Testis (tissue), 3 donors: ENCODE results near the gene SEZ6L. TPM values are rescaled to one million over a fixed set of nuclear protein-coding genes. Genes with fewer than 3 reads are reported as not detected.

ENCODE experiments used
- DNase-seq: peaks from one replicate; pipeline ENCODE4 v3.0.0-alpha.2; 2019
- H3K27ac ChIP-seq, 2 donors: fragments of 200-600 bp; sonication (generic); one replicate each; pipeline ENCODE4 v1.5.1; 2019
- H3K27me3 ChIP-seq: fragments of 200-600 bp; sonication (generic); one replicate; pipeline ENCODE4 v1.5.1; 2019
- H3K36me3 ChIP-seq: fragments of 200-600 bp; sonication (generic); one replicate; pipeline ENCODE4 v1.5.1; 2017; ENCODE audit warnings: low read depth; ENCODE audit errors: missing control alignments
- H3K4me1 ChIP-seq: fragments of 200-600 bp; sonication (generic); one replicate; pipeline ENCODE4 v1.5.1; 2019
- H3K4me3 ChIP-seq, 2 donors: fragments of 200-600 bp; sonication (generic); one replicate each; pipeline ENCODE4 v1.5.1; 2017 to 2019
- H3K9me3 ChIP-seq: fragments of 200-600 bp; sonication (generic); one replicate; pipeline ENCODE4 v1.5.1; 2017
- CTCF ChIP-seq, 3 experiments: fragments of 450-650 bp in 2 of 3; fragments of 200-600 bp in 1 of 3; sonication (generic) in 1 of 3; IDR thresholded peaks; one replicate each; pipeline ENCODE4 v1.5.1; 2016 to 2019; ENCODE audit warnings: antibody characterized with exemption in 3 of 3, mild to moderate bottlenecking in 2 of 3, moderate library complexity in 1 of 3
- POLR2A ChIP-seq: fragments of 450-650 bp; IDR thresholded peaks from one replicate; pipeline ENCODE4 v1.6.1; 2017; ENCODE audit warnings: antibody characterized with exemption, mild to moderate bottlenecking, moderate library complexity
- WGBS, 2 donors: methylation state at CpG; one replicate each; pipeline ENCODE4 v1.1.5; 2018; 5-methylcytosine and 5-hydroxymethylcytosine counted together
- intact Hi-C: fragments of 100-400 bp; cut with DNase I; formaldehyde crosslinking; loops from one replicate; pipeline ENCODE4 v1.15.1; 2023; ENCODE audit warnings: low total_unique reads
- polyA plus RNA-seq: library from polyadenylated mRNA; stranded (reverse); fragments of 350-450 nt; fragmentation: Illumina TruSeq; extraction: RNeasy Lipid Tissue Mini Kit (QIAGEN cat#74804); gene quantifications from one replicate; pipeline ENCODE4 v1.2.3, GENCODE V29; 2014; ENCODE audit warnings: low read depth, low replicate concordance; ENCODE audit not compliant: insufficient read depth
- total RNA-seq, 2 donors: library from RNA; depleted of rRNA; stranded (reverse); fragments of >200 nt; gene quantifications; one replicate each; pipeline ENCODE4 v1.2.3, GENCODE V29; 2016

Gene SEZ6L
- total and polyA plus RNA-seq, 3 donors from 2014 or later = 0.69 to 1.4 (median 0.71) TPM

GRCh38 chr22:26298605-26299310, 129.5 kb downstream of the SEZ6L start:
- intact Hi-C loops = no loop called here
- DNase-seq = no peak
- H3K27me3 ChIP-seq = no peaks in the 10 kb centered on the region
- no peaks in the 10 kb centered on the region for H3K36me3 ChIP-seq
- H3K27ac ChIP-seq = no peak overlapping the region
- TF ChIP-seq POLR2A (no peak), CTCF (IDR thresholded peaks at IDR 0.05) (no peak)
- H3K9me3 ChIP-seq = no peaks in the 10 kb centered on the region
- H3K4me1 ChIP-seq = no peaks in the 10 kb centered on the region
- no peak overlapping the region for H3K4me3 ChIP-seq
- 78 to 83% methylated on average over 9 of the region's 9 CpGs for WGBS, 2 donors

GRCh38 chr22:26302726-26303125, 133.5 kb downstream of the SEZ6L start:
- 59 to 85% methylated on average over 4 of the region's 4 CpGs for WGBS, 2 donors
- Histone ChIP-seq H3K36me3 (no peaks in the 10 kb centered on the region), H3K4me3 (no peak overlapping the region), H3K9me3 (no peaks in the 10 kb centered on the region), H3K27me3 (no peaks in the 10 kb centered on the region), H3K4me1 (no peaks in the 10 kb centered on the region), H3K27ac (no peak overlapping the region)
- intact Hi-C loops = no loop called here
- no peak for DNase-seq
- TF ChIP-seq POLR2A = no peak
- no peak for TF ChIP-seq CTCF (IDR thresholded peaks at IDR 0.05)

- Histone ChIP-seq H3K9me3 (no peaks in the 10 kb centered on the region), H3K4me3 (no peak overlapping the region), H3K36me3 (no peaks in the 10 kb centered on the region), H3K4me1 (no peaks in the 10 kb centered on the region), H3K27me3 (no peaks in the 10 kb centered on the region), H3K27ac (no peak overlapping the region)
- TF ChIP-seq CTCF (IDR thresholded peaks at IDR 0.05) = no peak
- TF ChIP-seq POLR2A = no peak
- 65 to 72% methylated on average over 4 of the region's 4 CpGs for WGBS, 2 donors
- DNase-seq = no peak
- intact Hi-C loops = no loop called here
Measured at GRCh38 chr22:26303475-26303874, 134.2 kb downstream of the SEZ6L start.

GRCh38 chr22:26304730-26305129, 135.5 kb downstream of the SEZ6L start:
- WGBS, 2 donors = 76 to 84% methylated on average over 3 of the region's 3 CpGs
- intact Hi-C loops = no loop called here
- H3K27ac ChIP-seq = no peak overlapping the region
- no peak overlapping the region for H3K4me3 ChIP-seq
- no peaks in the 10 kb centered on the region for H3K36me3 ChIP-seq
- no peak for TF ChIP-seq CTCF (IDR thresholded peaks at IDR 0.05)
- no peak for TF ChIP-seq POLR2A
- no peaks in the 10 kb centered on the region for H3K4me1 ChIP-seq
- DNase-seq = no peak
- H3K9me3 ChIP-seq = no peaks in the 10 kb centered on the region
- H3K27me3 ChIP-seq = no peaks in the 10 kb centered on the region

- Histone ChIP-seq H3K4me3 (no peak overlapping the region), H3K4me1 (no peaks in the 10 kb centered on the region), H3K27me3 (no peaks in the 10 kb centered on the region), H3K9me3 (no peaks in the 10 kb centered on the region), H3K27ac (no peak overlapping the region), H3K36me3 (no peaks in the 10 kb centered on the region)
- TF ChIP-seq CTCF (IDR thresholded peaks at IDR 0.05) = no peak
- TF ChIP-seq POLR2A = no peak
- no peak for DNase-seq
- 74 to 88% methylated on average over 3 of the region's 3 CpGs for WGBS, 2 donors
- intact Hi-C loops = no loop called here
Measured at GRCh38 chr22:26308467-26308866, 139.2 kb downstream of the SEZ6L start.
